Measurements from ENCODE around the gene CAB39L. TPM values are rescaled to one million over a fixed set of nuclear protein-coding genes. Genes with fewer than 3 reads are reported as not detected.

CAB39L gene
- total RNA-seq, result 1 to 10 TPM; 2.5 to 3.5 TPM

GRCh38 chr13:49443704-49444523, at the start of gene CAB39L, which contains the start of gene SETDB2:
TSS of gene CAB39L (minus strand) at chr13:49444064. CDS start at chr13:49382910, 61,154 bp downstream.
TSS of gene SETDB2 (plus strand) at chr13:49444274. CDS start at chr13:49451894, 7,620 bp downstream.

Other genes with a start within 250 kb of the CAB39L start
- not detected for gene MLNR, start 223.7 kb downstream of the CAB39L start, total RNA-seq
- 10 to 100 TPM; 10.6 to 11.9 TPM for gene CDADC1, start 196.1 kb downstream of the CAB39L start, total RNA-seq
- 10 to 100 TPM; 15.8 to 16.1 TPM for gene SETDB2, start 210 bp upstream of the CAB39L start, total RNA-seq
- 10 to 100 TPM; 90.6 to 99.1 TPM for gene PHF11, start 51.9 kb upstream of the CAB39L start, total RNA-seq
- 10 to 100 TPM; 18.9 to 19.1 TPM for gene RCBTB1, start 141.5 kb upstream of the CAB39L start, total RNA-seq
- gene ARL11, start 184.4 kb upstream of the CAB39L start, total RNA-seq, result 1 to 10 TPM; 1.7 to 2.0 TPM
- gene EBPL, start 247.4 kb upstream of the CAB39L start, total RNA-seq, result 10 to 100 TPM; 26.6 to 28.3 TPM